GM12864 (cell line): ENCODE data around the gene EPOP.

Experiments
- DNase-seq: peaks from one replicate; pipeline ENCODE4 v3.0.0-alpha.2; 2011; ENCODE audit warnings: low read depth
- H3K4me3 ChIP-seq: 2 replicates; pipeline ENCODE4 v1.5.1; 2011; ENCODE audit warnings: mild to moderate bottlenecking, low read depth, low read length, control low read depth
- CTCF ChIP-seq: IDR thresholded peaks from 2 replicates; pipeline ENCODE4 v1.5.1; 2011; ENCODE audit warnings: low read depth, mild to moderate bottlenecking, moderate library complexity, low read length, control low read depth, inconsistent platforms; ENCODE audit errors: missing control alignments

The EPOP gene

GRCh38 chr17:38673707-38674013 is 1.1 kb downstream of the EPOP start:
- no peak for TF ChIP-seq CTCF

GRCh38 chr17:38672788-38673706 is 1.7 kb downstream of the EPOP start:
- no peak for DNase-seq
- H3K4me3 ChIP-seq: peak overlapping the region; percentile 77
- no peak for TF ChIP-seq CTCF

More at GRCh38 chr17:38673707-38674013, 1.1 kb downstream of the EPOP start:
- DNase-seq: no peak
- peak overlapping the region; percentile 77 for H3K4me3 ChIP-seq

GRCh38 chr17:38671939-38672720 is 2.6 kb downstream of the EPOP start:
- no peak for TF ChIP-seq CTCF
- H3K4me3 ChIP-seq: no peak overlapping the region
- no peak for DNase-seq

- H3K4me3 ChIP-seq: no peak overlapping the region
- DNase-seq: no peak
- TF ChIP-seq CTCF: no peak
Observed at GRCh38 chr17:38669520-38669919, 5.2 kb downstream of the EPOP start.

- DNase-seq: no peak
- no peak for TF ChIP-seq CTCF
- H3K4me3 ChIP-seq: no peak overlapping the region
Observed at GRCh38 chr17:38667787-38668122, 7.0 kb downstream of the EPOP start.

- TF ChIP-seq CTCF: peak; percentile 100
- H3K4me3 ChIP-seq: no peak overlapping the region
- DNase-seq: no peak
Observed at GRCh38 chr17:38667099-38667786, 7.5 kb downstream of the EPOP start.
